ENCODE data around the gene LHX2.

GRCh38 chr9:124006448-124007361 is 4.9 kb upstream of the LHX2 start:
- peak; percentile 64 for TF ChIP-seq SUZ12 (IDR thresholded peaks at IDR 0.05; ENCODE audit: extremely low read depth, insufficient read depth, insufficient read length)
- TF ChIP-seq YY1 (IDR thresholded peaks at IDR 0.05; ENCODE audit: insufficient read depth, insufficient read length): no peak
